Raji (cell line): ENCODE measurements around the gene ENTPD8.

ENCODE experiments used
- POLR2A ChIP-seq: IDR thresholded peaks from 2 replicates; pipeline ENCODE4 v1.6.1; 2011; ENCODE audit warnings: low read depth, low read length, control low read depth; ENCODE audit not compliant: insufficient read depth

ENTPD8 gene

DNA sequence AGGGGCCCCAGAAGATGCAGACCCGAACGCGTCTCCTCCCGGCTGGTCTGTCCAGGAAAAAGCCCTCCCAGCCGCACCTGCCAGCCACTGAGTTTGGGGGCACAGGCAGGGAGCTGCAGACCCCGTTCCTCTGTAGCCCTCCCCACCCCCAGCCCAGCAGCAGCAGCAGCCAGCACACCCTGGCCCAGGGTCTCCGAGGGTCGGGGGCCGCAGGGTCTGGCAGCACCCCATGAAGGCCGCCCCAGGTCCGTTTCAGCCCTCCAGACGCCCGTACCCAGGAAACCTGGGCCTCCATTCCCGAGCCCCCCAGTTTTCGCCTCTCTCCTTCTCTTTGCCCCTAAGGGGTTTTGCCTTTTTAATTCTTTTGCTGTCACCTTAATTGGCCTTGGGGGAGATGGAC, 37.9 kb downstream of the ENTPD8 start:
- no peak for TF ChIP-seq POLR2A

GRCh38 chr9:137402746-137403145, 38.4 kb downstream of the ENTPD8 start:
- no peak for TF ChIP-seq POLR2A

- TF ChIP-seq POLR2A = no peak
These were observed 42.3 kb downstream of the ENTPD8 start for GRCh38 chr9:137398561-137399468.

DNA sequence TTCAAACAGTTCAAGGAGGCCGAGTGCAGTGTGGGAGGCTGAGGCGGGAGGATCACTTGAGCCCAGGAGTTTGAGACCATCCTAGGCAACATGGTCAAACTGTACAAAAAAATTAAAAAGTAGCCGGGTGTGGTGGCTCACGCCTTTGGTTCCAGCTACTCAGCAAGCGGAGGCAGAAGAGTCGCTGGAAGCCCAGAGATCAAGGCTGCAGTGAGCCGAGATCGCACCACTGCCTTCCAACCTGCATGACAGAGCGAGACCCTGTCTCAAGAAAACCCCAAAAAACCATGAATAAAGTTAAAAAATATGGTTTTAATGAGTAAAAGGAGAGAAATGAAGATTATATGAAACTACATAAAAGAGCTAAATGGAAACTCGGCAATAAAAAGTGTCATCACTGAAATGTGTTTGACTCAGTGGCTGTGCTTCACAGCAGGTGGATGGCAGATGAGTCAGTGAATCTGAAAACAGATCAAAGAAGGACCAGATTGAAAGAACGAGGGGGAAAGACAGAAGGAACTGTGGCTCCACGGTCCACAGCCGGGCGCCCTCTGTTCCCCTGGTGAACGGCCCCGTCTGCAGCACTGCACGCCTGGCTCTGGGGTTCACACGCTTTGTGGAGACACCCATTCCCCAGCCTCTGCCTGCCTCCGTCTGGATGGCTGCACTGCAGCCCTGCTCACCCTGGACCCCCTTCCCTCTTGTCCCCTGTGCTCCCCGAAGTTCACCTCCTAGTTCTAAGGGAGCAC, 43.3 kb downstream of the ENTPD8 start:
- no peak for TF ChIP-seq POLR2A

- TF ChIP-seq POLR2A = no peak
These were observed 44.4 kb downstream of the ENTPD8 start for GRCh38 chr9:137396634-137397367.

- no peak for TF ChIP-seq POLR2A
These were observed 44.9 kb downstream of the ENTPD8 start for GRCh38 chr9:137396227-137396626.

- TF ChIP-seq POLR2A = no peak
These were observed 45.5 kb downstream of the ENTPD8 start for GRCh38 chr9:137395666-137396010.

DNA sequence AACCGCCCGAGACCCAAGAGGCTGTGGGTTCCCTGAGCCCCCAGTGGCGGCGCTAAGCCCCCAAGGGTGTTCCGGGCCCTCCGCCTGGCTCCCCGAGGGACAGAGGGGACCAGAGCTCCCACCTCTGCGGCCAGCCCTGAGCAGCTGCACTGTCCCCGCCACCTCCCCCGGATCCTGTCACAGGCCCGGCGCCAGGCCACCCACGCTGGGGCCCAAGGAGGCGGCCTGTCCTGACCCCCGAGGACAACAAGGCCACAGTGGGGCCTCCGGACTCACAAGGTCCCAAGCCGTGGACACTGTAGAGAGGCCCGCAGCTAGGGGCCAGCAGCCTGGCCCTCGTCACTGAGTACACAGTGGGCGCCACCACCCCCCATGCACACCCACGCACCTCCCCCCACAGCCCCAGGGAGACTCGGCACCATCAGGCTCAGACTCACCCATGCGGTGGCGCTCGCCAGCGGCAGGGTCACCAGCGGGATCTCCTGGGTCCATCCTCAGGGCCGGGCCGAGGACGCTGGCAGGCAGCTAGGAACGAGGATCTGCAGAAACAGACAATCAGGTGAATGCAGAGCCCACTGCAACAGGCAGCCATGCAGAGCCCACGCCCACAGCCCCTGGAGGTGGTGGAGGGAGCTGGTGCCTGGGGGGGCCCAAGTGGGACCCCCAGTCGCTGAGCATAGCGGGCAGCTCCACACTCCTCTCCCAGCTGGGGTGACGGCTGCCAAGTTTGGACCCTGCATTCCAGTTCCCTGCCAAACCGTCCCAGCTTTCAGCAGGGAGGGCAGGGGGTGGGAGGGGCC, 46.1 kb downstream of the ENTPD8 start:
- TF ChIP-seq POLR2A = no peak

DNA sequence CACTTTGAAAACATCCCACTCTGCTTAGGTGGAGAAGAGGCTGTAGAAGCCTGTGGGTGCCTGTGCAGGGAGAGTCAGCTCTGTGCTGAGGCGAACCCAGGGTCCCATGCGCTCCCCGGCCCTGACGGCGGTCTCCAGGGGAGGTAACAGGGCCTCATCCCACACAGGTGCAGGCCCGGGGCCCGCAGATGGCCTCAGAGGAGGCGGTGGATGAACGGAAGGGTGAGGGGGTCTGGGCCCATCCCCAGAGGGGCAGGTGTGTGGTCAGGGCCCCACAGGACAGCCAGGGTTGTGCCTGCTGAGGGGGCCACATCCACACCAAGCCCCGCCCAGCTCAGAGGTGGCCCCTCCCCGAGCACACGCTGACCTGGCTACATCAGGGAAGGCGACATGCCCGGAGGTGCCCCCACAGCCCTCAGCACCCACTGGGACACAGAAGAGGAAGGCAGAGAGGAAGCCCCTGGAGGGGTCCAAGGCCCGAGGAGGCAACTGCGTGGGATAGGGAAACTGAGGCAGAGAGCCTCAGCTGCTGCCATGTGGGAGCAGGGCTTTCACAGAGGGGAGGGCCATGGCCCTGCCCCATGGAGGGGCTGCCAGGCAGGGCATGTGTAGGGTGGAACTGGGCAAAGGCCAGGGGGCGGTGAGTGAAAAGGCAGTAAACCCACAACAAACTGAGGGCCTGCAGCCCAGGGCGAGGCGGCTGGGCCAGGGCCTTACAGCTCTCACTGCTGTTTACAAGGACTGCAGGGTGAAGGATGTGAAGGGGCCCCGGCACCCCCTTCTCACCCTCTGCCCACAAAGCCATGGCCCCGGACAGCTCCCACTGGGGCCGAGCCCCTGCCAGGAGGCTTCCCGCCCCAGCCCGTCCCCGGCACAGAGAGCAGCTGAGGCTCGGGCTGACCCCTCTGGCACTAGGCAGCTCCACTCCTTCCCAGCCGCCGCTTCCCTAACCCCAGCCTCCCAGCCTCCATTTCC, 47.7 kb downstream of the ENTPD8 start:
- TF ChIP-seq POLR2A = no peak

- no peak for TF ChIP-seq POLR2A
These were observed 48.7 kb downstream of the ENTPD8 start for GRCh38 chr9:137392232-137393007.

DNA sequence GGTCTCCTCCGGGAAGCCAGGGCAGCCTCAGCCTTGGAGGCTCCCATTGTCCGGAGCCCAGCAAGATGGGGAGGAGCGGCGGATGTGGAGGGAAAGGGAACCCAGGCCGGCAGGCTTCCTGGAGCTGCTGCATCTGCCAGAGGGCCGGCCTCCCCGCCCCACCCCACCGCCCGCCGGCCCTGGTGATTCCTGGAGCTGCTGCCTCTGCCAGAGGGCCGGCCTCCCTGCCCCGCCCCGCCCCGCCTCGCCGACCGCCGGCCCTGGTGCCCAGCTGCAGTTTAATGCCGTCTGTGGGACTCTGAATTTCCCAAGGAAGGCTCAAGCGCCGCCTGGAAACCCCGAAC, 49.8 kb downstream of the ENTPD8 start:
- no peak for TF ChIP-seq POLR2A

GRCh38 chr9:137390553-137391410, 50.4 kb downstream of the ENTPD8 start:
- no peak for TF ChIP-seq POLR2A
